Coronary artery (tissue), 2 donors: Measurements from ENCODE around the gene C14orf119.

Source experiments
- DNase-seq: peaks from one replicate; pipeline ENCODE4 v3.0.0-alpha.2; 2017; ENCODE audit warnings: low spot score
- H3K27ac ChIP-seq, 2 donors: fragments of 200-600 bp; sonication (generic); one replicate each; pipeline ENCODE4 v1.5.1; 2016 to 2019
- H3K4me3 ChIP-seq: fragments of 200-600 bp; sonication (generic); 2 replicates; pipeline ENCODE4 v1.5.1; 2016; ENCODE audit warnings: mild to moderate bottlenecking, moderate library complexity
- CTCF ChIP-seq: fragments of 200-600 bp; sonication (generic); IDR thresholded peaks from one replicate; pipeline ENCODE4 v1.5.1; 2019; ENCODE audit warnings: antibody characterized with exemption

C14orf119 gene

GRCh38 chr14:23099212-23099861 lies 4.0 kb downstream of the C14orf119 start:
- no peak for TF ChIP-seq CTCF
- no peak overlapping the region for H3K4me3 ChIP-seq
- no peak overlapping the region for H3K27ac ChIP-seq
- DNase-seq: peak; percentile 19

- DNase-seq: peak; percentile 47
- no peak overlapping the region for H3K4me3 ChIP-seq
- H3K27ac ChIP-seq: no peak overlapping the region
- TF ChIP-seq CTCF: no peak
Measured at GRCh38 chr14:23101213-23101970, 6.1 kb downstream of the C14orf119 start.

GRCh38 chr14:23101986-23102625 lies 6.8 kb downstream of the C14orf119 start:
- TF ChIP-seq CTCF: no peak
- no peak overlapping the region for H3K27ac ChIP-seq
- no peak overlapping the region for H3K4me3 ChIP-seq
- DNase-seq: peak; percentile 69

- no peak for TF ChIP-seq CTCF
- no peak overlapping the region for H3K4me3 ChIP-seq
- H3K27ac ChIP-seq: no peak overlapping the region
- DNase-seq: peak; percentile 53
Measured at GRCh38 chr14:23102801-23103200, 7.5 kb downstream of the C14orf119 start.

- peak; percentile 45 for DNase-seq
- no peak overlapping the region for H3K4me3 ChIP-seq
- H3K27ac ChIP-seq: no peak overlapping the region
- TF ChIP-seq CTCF: no peak
Measured at GRCh38 chr14:23103581-23103980, 8.3 kb downstream of the C14orf119 start.

GRCh38 chr14:23104070-23104590 lies 8.8 kb downstream of the C14orf119 start:
- peak; percentile 50 for DNase-seq
- TF ChIP-seq CTCF: no peak
- no peak overlapping the region for H3K4me3 ChIP-seq

More at GRCh38 chr14:23104070-23104590, 8.8 kb downstream of the C14orf119 start:
- H3K27ac ChIP-seq: no peak overlapping the region
